HepG2 (cell line): ENCODE measurements around the gene NAGA. TPM values are rescaled to one million over a fixed set of nuclear protein-coding genes. Genes with fewer than 3 reads are reported as not detected.

ENCODE experiments used
- ATF3 ChIP-seq: sonication (generic); formaldehyde crosslinking; IDR thresholded peaks from 2 replicates; pipeline ENCODE4 v1.4.0; 2020; ENCODE audit warnings: missing genetic modification reagents
- BCL6 ChIP-seq: IDR thresholded peaks from 2 replicates; pipeline ENCODE4 v1.6.1; 2016; ENCODE audit warnings: missing genetic modification reagents, missing compliant biosample characterization
- CREB1 ChIP-seq, 2 experiments: fragments of 450-650 bp in 1 of 2; IDR thresholded peaks; 2 replicates each; pipeline ENCODE4 v1.6.1; 2016 to 2017; ENCODE audit warnings: control low read depth in 1 of 2, mild to moderate bottlenecking in 1 of 2, missing compliant biosample characterization in 1 of 2, missing genetic modification characterization in 1 of 2
- CREB3 ChIP-seq: sonication (generic); formaldehyde crosslinking; IDR thresholded peaks from 2 replicates; pipeline ENCODE4 v1.5.0; 2020; ENCODE audit warnings: missing genetic modification reagents
- ETV6 ChIP-seq: sonication (generic); formaldehyde crosslinking; conservative IDR thresholded peaks from 2 replicates; pipeline ENCODE4 v1.4.0; 2020; ENCODE audit warnings: missing genetic modification reagents
- GABPB1 ChIP-seq: IDR thresholded peaks from 2 replicates; pipeline ENCODE4 v1.6.1; 2016; ENCODE audit warnings: mild to moderate bottlenecking, missing genetic modification reagents, moderate library complexity, missing compliant biosample characterization
- KAT2B ChIP-seq: fragments of 150-350 bp; IDR thresholded peaks from 2 replicates; pipeline ENCODE4 v1.6.1; 2014; ENCODE audit warnings: low read depth, low read length, borderline replicate concordance
- MEIS2 ChIP-seq: sonication (generic); formaldehyde crosslinking; IDR thresholded peaks from 2 replicates; pipeline ENCODE4 v1.9.0; 2021; ENCODE audit warnings: mild to moderate bottlenecking, missing genetic modification reagents
- MTF1 ChIP-seq: sonication (generic); formaldehyde crosslinking; IDR thresholded peaks from 2 replicates; pipeline ENCODE4 v1.5.0; 2020; ENCODE audit warnings: missing genetic modification reagents
- NKX3-1 ChIP-seq: sonication (generic); formaldehyde crosslinking; IDR thresholded peaks from 2 replicates; pipeline ENCODE4 v1.5.0; 2020; ENCODE audit warnings: missing genetic modification reagents
- NR1H2 ChIP-seq: sonication (generic); formaldehyde crosslinking; IDR thresholded peaks from 2 replicates; pipeline ENCODE4 v1.8.1; 2022; ENCODE audit warnings: low read depth, missing genetic modification reagents, borderline replicate concordance
- SOX6 ChIP-seq, 2 experiments: fragments of 450-650 bp in 1 of 2; sonication (generic) in 1 of 2; formaldehyde crosslinking in 1 of 2; IDR thresholded peaks; 2 replicates each; pipeline versions ENCODE4 v1.4.0 to v1.6.1; 2017 to 2020; ENCODE audit warnings: antibody characterized with exemption in 1 of 2, mild to moderate bottlenecking in 1 of 2, missing genetic modification reagents in 1 of 2
- SRSF1 ChIP-seq: fragments of 200-400 bp; formaldehyde crosslinking; optimal IDR thresholded peaks from 2 replicates; pipeline ENCODE3; 2017; ENCODE audit warnings: mild to moderate bottlenecking, low read depth, low read length, moderate library complexity
- ZC3H4 ChIP-seq: sonication (generic); formaldehyde crosslinking; IDR thresholded peaks from 2 replicates; pipeline ENCODE4 v1.4.0; 2020; ENCODE audit warnings: missing genetic modification reagents, borderline replicate concordance
- ZNF292 ChIP-seq: sonication (generic); formaldehyde crosslinking; IDR thresholded peaks from 2 replicates; pipeline ENCODE4 v1.8.1; 2022; ENCODE audit warnings: mild to moderate bottlenecking, low read depth, missing genetic modification reagents, borderline replicate concordance
- ZNF326 ChIP-seq: sonication (generic); formaldehyde crosslinking; IDR thresholded peaks from 2 replicates; pipeline ENCODE4 v1.4.0; 2020; ENCODE audit warnings: missing genetic modification reagents, borderline replicate concordance
- ZNF407 ChIP-seq: sonication (generic); formaldehyde crosslinking; IDR thresholded peaks from one replicate; pipeline ENCODE4 v1.5.1; 2020; ENCODE audit warnings: mild to moderate bottlenecking, missing genetic modification reagents; ENCODE audit errors: not compliant biosample characterization
- ZNF740 ChIP-seq: sonication (generic); formaldehyde crosslinking; IDR thresholded peaks from 2 replicates; pipeline ENCODE4 v1.4.0; 2020; ENCODE audit warnings: missing genetic modification reagents
- polyA plus RNA-seq, 8 experiments: library from polyadenylated mRNA; depleted of rRNA in 3 of 8; stranded (reverse) in 7 of 8; unstranded in 1 of 8; fragments of >200 nt; fragmentation: Illumina TruSeq in 4 of 8; extraction: Trizol in 4 of 8; gene quantifications; 2 replicates each; pipeline versions ENCODE4 v1.2.1 to v1.2.3, GENCODE V29; 2011 to 2016; ENCODE audit warnings: low read depth in 4 of 8, missing spikeins in 1 of 8, mixed read lengths in 1 of 8; ENCODE audit not compliant: insufficient read depth in 1 of 8
- total RNA-seq, 5 experiments: library from RNA; depleted of rRNA; stranded (reverse); fragments of >200 nt; fragmentation: Illumina TruSeq; extraction: Trizol; gene quantifications; 2 replicates each; pipeline ENCODE4 v1.2.3, GENCODE V29; 2016; ENCODE audit warnings: low read depth in 1 of 5

Gene NAGA
- total and polyA plus RNA-seq, 2 of the 13 experiments (the other 11 are each of a cell fraction or from before 2014, with no cell fraction given) = 15.1 to 23.4 TPM

GRCh38 chr22:42079319-42080251 lies 9.0 kb upstream of the NAGA start, which contains the start of gene SMDT1 (continued):
- TF ChIP-seq SOX6 (IDR thresholded peaks at IDR 0.05) (no peak), SOX6 (CRISPR knock-in tag; IDR thresholded peaks at IDR 0.05) (peak; percentile 37; the same call in 1 of the 2 replicates), ZNF407 (CRISPR knock-in tag) (no peak), ZC3H4 (no peak), MTF1 (0 out of 2 replicates have a peak, but pooled peaks have one; percentile 63), CREB3 (CRISPR knock-in tag) (peak; percentile 49; the same call in 1 of the 2 replicates), NKX3-1 (CRISPR knock-in tag) (peak; percentile 60; the same call in 1 of the 2 replicates), ZNF292 (CRISPR knock-in tag) (no peak), MEIS2 (CRISPR knock-in tag) (peak; percentile 35; the same call in 1 of the 2 replicates), ZNF326 (CRISPR knock-in tag) (no peak), GABPB1 (CRISPR knock-in tag) (peak; percentile 84), KAT2B (no peak), ATF3 (CRISPR knock-in tag) (no peak), ETV6 (CRISPR knock-in tag) (peak; percentile 28; the same call in 1 of the 2 replicates), BCL6 (CRISPR knock-in tag) (peak; percentile 49), ZNF740 (no peak), CREB1 (IDR thresholded peaks at IDR 0.05) (peak; percentile 81), CREB1 (CRISPR knock-in tag; IDR thresholded peaks at IDR 0.05) (peak; percentile 72; the same call in 1 of the 2 replicates), SRSF1 (peak; percentile 25), NR1H2 (CRISPR knock-in tag) (no peak)
